Loucy (cell line): ENCODE measurements around the gene ANKRD35.

ENCODE experiments used
- CTCF ChIP-seq: fragments of 200-600 bp; sonication (generic); conservative IDR thresholded peaks from 2 replicates; pipeline ENCODE4 v1.5.1; 2014; ENCODE audit warnings: mild to moderate bottlenecking, antibody characterized with exemption, low read length
- EZH2phosphoT487 ChIP-seq: fragments of 200-600 bp; IDR thresholded peaks from 2 replicates; pipeline ENCODE4 v1.6.1; 2018; ENCODE audit warnings: antibody characterized with exemption, mild to moderate bottlenecking, moderate library complexity, borderline replicate concordance

- TF ChIP-seq CTCF (no peak), EZH2phosphoT487 (no peak)
Observed at GRCh38 chr1:145823565-145824498, 61.8 kb downstream of the ANKRD35 start, which contains the start of the genes POLR3C and RNF115.
